Panc1 (cell line): ENCODE measurements around the gene MTHFD1.

Experiments used
- POLR2AphosphoS5 ChIP-seq: IDR thresholded peaks from 2 replicates; pipeline ENCODE4 v1.6.1; 2012; ENCODE audit warnings: mild to moderate bottlenecking, low read depth, low read length, moderate library complexity
- TCF7L2 ChIP-seq: IDR thresholded peaks from 2 replicates; pipeline ENCODE4 v1.6.1; 2011; ENCODE audit warnings: mild to moderate bottlenecking, low read depth, low read length, inconsistent platforms
- TF ChIP-seq, protein P1 (sequence below): fragments of 450-650 bp; IDR thresholded peaks from 2 replicates; pipeline ENCODE4 v1.5.1; 2017; ENCODE audit warnings: mild to moderate bottlenecking
- TF ChIP-seq, protein P2 (sequence below), 2 experiments: IDR thresholded peaks; 2 replicates each; pipeline ENCODE4 v1.6.1; 2011 to 2012; ENCODE audit warnings: low read depth in 2 of 2, control low read depth in 1 of 2, low read length in 1 of 2, mild to moderate bottlenecking in 1 of 2, moderate library complexity in 1 of 2; ENCODE audit not compliant: insufficient read depth in 1 of 2

DNA sequence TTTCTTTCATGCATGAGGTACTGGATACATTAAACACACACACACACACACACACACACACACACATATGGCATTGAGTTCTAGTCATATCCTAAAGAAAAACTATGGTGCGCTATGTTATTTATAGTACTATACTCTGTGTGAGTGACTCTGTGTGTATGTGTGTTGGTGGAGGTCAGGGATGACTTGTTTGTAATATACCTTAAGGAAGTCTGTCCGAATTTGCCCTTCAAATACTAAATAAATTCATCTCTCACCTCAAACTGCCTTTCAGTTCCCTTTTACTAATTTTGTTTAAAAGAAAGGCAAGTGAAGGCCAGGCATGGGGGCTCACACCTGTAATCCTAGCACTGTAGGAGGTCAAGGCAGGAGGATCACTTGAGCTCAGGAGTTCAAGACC lies 75.0 kb downstream of the MTHFD1 start:
- TF ChIP-seq, protein P1, sequence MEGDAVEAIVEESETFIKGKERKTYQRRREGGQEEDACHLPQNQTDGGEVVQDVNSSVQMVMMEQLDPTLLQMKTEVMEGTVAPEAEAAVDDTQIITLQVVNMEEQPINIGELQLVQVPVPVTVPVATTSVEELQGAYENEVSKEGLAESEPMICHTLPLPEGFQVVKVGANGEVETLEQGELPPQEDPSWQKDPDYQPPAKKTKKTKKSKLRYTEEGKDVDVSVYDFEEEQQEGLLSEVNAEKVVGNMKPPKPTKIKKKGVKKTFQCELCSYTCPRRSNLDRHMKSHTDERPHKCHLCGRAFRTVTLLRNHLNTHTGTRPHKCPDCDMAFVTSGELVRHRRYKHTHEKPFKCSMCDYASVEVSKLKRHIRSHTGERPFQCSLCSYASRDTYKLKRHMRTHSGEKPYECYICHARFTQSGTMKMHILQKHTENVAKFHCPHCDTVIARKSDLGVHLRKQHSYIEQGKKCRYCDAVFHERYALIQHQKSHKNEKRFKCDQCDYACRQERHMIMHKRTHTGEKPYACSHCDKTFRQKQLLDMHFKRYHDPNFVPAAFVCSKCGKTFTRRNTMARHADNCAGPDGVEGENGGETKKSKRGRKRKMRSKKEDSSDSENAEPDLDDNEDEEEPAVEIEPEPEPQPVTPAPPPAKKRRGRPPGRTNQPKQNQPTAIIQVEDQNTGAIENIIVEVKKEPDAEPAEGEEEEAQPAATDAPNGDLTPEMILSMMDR, result no peak
- TF ChIP-seq, protein P2, sequence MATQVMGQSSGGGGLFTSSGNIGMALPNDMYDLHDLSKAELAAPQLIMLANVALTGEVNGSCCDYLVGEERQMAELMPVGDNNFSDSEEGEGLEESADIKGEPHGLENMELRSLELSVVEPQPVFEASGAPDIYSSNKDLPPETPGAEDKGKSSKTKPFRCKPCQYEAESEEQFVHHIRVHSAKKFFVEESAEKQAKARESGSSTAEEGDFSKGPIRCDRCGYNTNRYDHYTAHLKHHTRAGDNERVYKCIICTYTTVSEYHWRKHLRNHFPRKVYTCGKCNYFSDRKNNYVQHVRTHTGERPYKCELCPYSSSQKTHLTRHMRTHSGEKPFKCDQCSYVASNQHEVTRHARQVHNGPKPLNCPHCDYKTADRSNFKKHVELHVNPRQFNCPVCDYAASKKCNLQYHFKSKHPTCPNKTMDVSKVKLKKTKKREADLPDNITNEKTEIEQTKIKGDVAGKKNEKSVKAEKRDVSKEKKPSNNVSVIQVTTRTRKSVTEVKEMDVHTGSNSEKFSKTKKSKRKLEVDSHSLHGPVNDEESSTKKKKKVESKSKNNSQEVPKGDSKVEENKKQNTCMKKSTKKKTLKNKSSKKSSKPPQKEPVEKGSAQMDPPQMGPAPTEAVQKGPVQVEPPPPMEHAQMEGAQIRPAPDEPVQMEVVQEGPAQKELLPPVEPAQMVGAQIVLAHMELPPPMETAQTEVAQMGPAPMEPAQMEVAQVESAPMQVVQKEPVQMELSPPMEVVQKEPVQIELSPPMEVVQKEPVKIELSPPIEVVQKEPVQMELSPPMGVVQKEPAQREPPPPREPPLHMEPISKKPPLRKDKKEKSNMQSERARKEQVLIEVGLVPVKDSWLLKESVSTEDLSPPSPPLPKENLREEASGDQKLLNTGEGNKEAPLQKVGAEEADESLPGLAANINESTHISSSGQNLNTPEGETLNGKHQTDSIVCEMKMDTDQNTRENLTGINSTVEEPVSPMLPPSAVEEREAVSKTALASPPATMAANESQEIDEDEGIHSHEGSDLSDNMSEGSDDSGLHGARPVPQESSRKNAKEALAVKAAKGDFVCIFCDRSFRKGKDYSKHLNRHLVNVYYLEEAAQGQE (IDR thresholded peaks at IDR 0.05; ENCODE audit: insufficient read depth in 1 of 2, low read depth in 2 of 2, low read length in 1 of 2), result no peak
- no peak for TF ChIP-seq TCF7L2
- TF ChIP-seq POLR2AphosphoS5, result no peak
